Activated T-cell treated with anti-CD3 and anti-CD28 coated beads, Interleukin-2, amount 50 U/mL, for 72 hours (primary cell): ENCODE results near the gene SMOC2. TPM values are rescaled to one million over a fixed set of nuclear protein-coding genes. Genes with fewer than 3 reads are reported as not detected.

ENCODE experiments used
- ATAC-seq, 2 donors: fragments of 150-1000 bp; cut with Tn5 transposase; replicated peaks in 1 of 2; 2 replicates each; pipeline ENCODE4 v1.10.0; 2021; ENCODE audit warnings: moderate library complexity in 2 of 2, mild to moderate bottlenecking in 1 of 2
- DNase-seq, 2 donors: peaks; one replicate each; pipeline ENCODE4 v3.0.0; 2021 to 2022; ENCODE audit warnings: mixed read lengths in 1 of 2
- H3K27ac Mint-ChIP-seq: one replicate; pipeline ENCODE4 v1.8.0; 2022; ENCODE audit warnings: mild to moderate bottlenecking, moderate library complexity, mixed read lengths
- H3K27me3 Mint-ChIP-seq: one replicate; pipeline ENCODE4 v1.8.0; 2022; ENCODE audit warnings: low read depth, mixed read lengths
- H3K36me3 Mint-ChIP-seq, 2 donors: one replicate each; pipeline ENCODE4 v1.8.0; 2022; ENCODE audit warnings: mixed read lengths in 2 of 2, mild to moderate bottlenecking in 1 of 2; ENCODE audit not compliant: insufficient read depth in 2 of 2
- H3K4me1 Mint-ChIP-seq: one replicate; pipeline ENCODE4 v1.8.0; 2022; ENCODE audit warnings: low read depth, mixed read lengths
- H3K4me3 Mint-ChIP-seq, 2 donors: one replicate each; pipeline ENCODE4 v1.8.0; 2022; ENCODE audit warnings: mild to moderate bottlenecking in 2 of 2, mixed read lengths in 2 of 2, moderate library complexity in 2 of 2
- H3K9me3 Mint-ChIP-seq, 2 donors: one replicate each; pipeline ENCODE4 v1.8.0; 2022; ENCODE audit warnings: mixed read lengths in 2 of 2
- total RNA-seq, 2 donors: library from RNA; stranded (reverse); gene quantifications; one replicate each; pipeline ENCODE4 v1.2.3, GENCODE V29; 2022

The SMOC2 gene
- total RNA-seq, 2 donors from 2014 or later, result not detected

DNA sequence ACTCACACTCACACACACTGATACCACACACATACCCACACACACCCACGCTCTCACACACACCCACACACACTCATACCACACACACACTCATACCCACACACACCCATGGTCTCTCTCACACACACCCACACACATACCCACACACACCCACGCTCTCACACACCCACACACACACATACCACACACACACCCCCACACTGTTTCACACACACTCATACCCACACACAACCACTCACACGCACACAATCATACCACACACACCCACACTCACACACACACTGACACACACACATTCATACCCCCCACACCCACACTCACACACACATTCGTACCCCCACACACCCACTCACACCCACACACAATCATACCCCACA, 158.1 kb downstream of the SMOC2 start:
- ATAC-seq (no peak), DNase-seq (no peak)
- no peaks in the 10 kb centered on the region for H3K4me1 Mint-ChIP-seq
- H3K9me3 Mint-ChIP-seq, result peaks cover 6 to 8% of the 10 kb centered on the region in 2 donors
- H3K27ac Mint-ChIP-seq, result no peak overlapping the region
- no peaks in the 10 kb centered on the region for H3K27me3 Mint-ChIP-seq
- peaks cover 0 to 2% of the 10 kb centered on the region in 2 donors for H3K36me3 Mint-ChIP-seq
- no peak overlapping the region for H3K4me3 Mint-ChIP-seq

DNA sequence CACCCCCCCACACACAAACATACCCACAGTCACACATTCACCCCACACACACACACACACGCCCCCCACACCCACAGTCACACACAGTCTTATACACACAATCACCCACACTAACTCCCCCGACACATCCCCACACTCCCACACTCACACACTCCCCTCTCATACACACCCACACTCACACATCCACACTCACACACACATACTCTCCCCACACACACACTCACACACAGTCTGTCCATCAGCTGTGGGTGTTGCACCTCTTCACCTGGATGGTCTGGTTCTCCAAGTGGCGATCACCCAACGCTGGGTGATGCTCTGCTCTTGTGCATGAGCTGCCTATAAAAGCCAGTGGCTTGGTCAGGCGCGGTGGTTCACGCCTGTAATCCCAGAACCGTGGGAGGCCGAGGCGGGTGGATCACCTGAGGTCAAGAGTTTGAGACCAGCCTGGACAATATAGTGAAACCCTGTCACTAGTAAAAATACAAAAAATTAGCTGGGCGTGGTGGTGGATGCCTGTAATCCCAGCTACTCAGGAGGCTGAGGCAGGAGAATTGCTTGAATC, 158.9 kb downstream of the SMOC2 start:
- ATAC-seq, result no peak
- Mint-ChIP-seq H3K4me1 (no peaks in the 10 kb centered on the region), H3K36me3 (peaks cover 0 to 2% of the 10 kb centered on the region in 2 donors), H3K27me3 (no peaks in the 10 kb centered on the region), H3K4me3 (no peak overlapping the region), H3K9me3 (peaks cover 6 to 8% of the 10 kb centered on the region in 2 donors), H3K27ac (no peak overlapping the region)
- DNase-seq, result no peak

GRCh38 chr6:168600381-168600780, 159.4 kb downstream of the SMOC2 start:
- Mint-ChIP-seq H3K27me3 (no peaks in the 10 kb centered on the region), H3K9me3 (peaks cover 6 to 8% of the 10 kb centered on the region in 2 donors), H3K4me1 (no peaks in the 10 kb centered on the region), H3K27ac (no peak overlapping the region), H3K36me3 (peaks cover 0 to 2% of the 10 kb centered on the region in 2 donors), H3K4me3 (no peak overlapping the region)
- no peak for ATAC-seq
- no peak for DNase-seq

GRCh38 chr6:168601111-168601510, 160.1 kb downstream of the SMOC2 start:
- ATAC-seq, result no peak
- Mint-ChIP-seq H3K9me3 (peaks cover 6 to 8% of the 10 kb centered on the region in 2 donors), H3K27ac (no peak overlapping the region), H3K4me3 (no peak overlapping the region), H3K27me3 (no peaks in the 10 kb centered on the region), H3K36me3 (peaks cover 0 to 2% of the 10 kb centered on the region in 2 donors), H3K4me1 (no peaks in the 10 kb centered on the region)
- no peak for DNase-seq

- Mint-ChIP-seq H3K9me3 (peaks cover 6 to 8% of the 10 kb centered on the region in 2 donors), H3K4me3 (no peak overlapping the region), H3K4me1 (no peaks in the 10 kb centered on the region), H3K27me3 (no peaks in the 10 kb centered on the region), H3K27ac (no peak overlapping the region), H3K36me3 (peaks cover 0 to 2% of the 10 kb centered on the region in 2 donors)
- DNase-seq (no peak), ATAC-seq (no peak)
Observed at GRCh38 chr6:168601546-168601945, 160.6 kb downstream of the SMOC2 start.

DNA sequence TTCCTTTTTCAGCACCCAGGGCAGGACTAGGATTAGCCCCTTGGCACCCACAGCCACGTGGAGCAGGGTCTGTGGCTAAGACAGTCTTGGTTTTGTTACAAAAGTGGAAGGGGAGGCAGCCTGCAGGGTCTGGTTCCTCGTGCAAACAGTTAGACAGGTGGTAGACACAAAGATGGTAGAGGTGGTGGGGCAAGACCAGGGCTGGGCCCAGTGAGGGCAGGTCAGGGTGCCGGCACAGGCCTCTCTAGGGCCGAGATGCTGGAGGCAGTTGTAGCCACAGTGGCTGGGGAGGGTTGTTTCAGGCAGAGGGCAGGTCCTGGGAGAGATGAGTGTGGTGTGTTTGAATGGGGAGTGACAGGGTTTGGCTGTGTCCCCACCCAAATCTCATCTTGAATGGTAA, 161.6 kb downstream of the SMOC2 start:
- Mint-ChIP-seq H3K27me3 (no peaks in the 10 kb centered on the region), H3K9me3 (peaks cover 6 to 8% of the 10 kb centered on the region in 2 donors), H3K36me3 (peaks cover 0 to 2% of the 10 kb centered on the region in 2 donors), H3K4me1 (no peaks in the 10 kb centered on the region), H3K4me3 (no peak overlapping the region), H3K27ac (no peak overlapping the region)
- DNase-seq (no peak), ATAC-seq (no peak)

DNA sequence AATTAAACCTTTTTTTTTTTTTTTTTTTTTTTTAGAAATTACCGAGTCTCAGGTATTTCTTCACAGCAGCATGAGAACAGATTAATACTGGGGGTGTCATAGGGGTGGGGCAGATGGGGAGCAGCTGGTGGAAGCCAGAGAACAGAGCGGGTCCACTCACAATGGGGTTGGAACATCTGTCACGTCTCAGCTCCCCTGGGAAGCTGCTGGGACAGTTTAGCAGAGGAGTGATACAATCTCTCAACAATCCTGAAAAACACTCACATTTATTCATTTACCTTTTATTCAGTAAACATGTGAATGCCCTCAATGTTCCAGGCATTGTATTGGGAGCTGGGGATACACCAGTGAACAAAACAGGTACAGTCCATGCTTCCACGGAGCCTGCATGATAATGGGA, 162.2 kb downstream of the SMOC2 start:
- peaks cover 0 to 2% of the 10 kb centered on the region in 2 donors for H3K36me3 Mint-ChIP-seq
- no peaks in the 10 kb centered on the region for H3K4me1 Mint-ChIP-seq
- H3K27me3 Mint-ChIP-seq, result no peaks in the 10 kb centered on the region
- H3K9me3 Mint-ChIP-seq, result peaks cover 6 to 8% of the 10 kb centered on the region in 2 donors
- no peak overlapping the region for H3K4me3 Mint-ChIP-seq
- ATAC-seq (no peak), DNase-seq (no peak)
- H3K27ac Mint-ChIP-seq, result no peak overlapping the region

- ATAC-seq (no peak), DNase-seq (no peak)
- H3K9me3 Mint-ChIP-seq, result no peaks in the 10 kb centered on the region
- H3K36me3 Mint-ChIP-seq, result no peaks in the 10 kb centered on the region
- no peak overlapping the region for H3K27ac Mint-ChIP-seq
- H3K4me3 Mint-ChIP-seq, result no peak overlapping the region
- H3K27me3 Mint-ChIP-seq, result no peaks in the 10 kb centered on the region
- no peaks in the 10 kb centered on the region for H3K4me1 Mint-ChIP-seq
Observed at GRCh38 chr6:168605964-168606363, 165.0 kb downstream of the SMOC2 start.

DNA sequence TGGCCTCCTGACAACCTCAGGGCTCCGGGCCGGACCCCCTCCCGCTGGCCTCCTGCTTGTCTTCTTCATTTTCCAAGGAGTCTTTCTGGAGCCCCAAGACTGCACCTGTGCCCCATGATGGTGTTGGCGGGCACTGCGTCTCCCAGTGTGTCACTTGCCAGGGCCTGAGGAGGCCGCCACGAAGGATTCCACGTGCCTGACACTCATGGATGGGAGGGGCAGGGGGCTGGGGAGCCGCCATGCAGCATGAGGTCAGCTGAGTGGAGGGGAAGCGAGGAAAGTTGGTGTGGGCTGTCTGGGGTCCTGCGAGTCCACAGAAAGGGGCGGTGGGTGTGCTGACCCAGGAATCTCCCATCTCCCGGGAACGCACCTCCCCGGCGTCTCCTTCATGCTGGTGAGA, 165.7 kb downstream of the SMOC2 start:
- no peak overlapping the region for H3K4me3 Mint-ChIP-seq
- ATAC-seq, result no peak
- no peaks in the 10 kb centered on the region for H3K36me3 Mint-ChIP-seq

GRCh38 chr6:168607272-168608112, 166.5 kb downstream of the SMOC2 start:
- H3K4me1 Mint-ChIP-seq, result no peaks in the 10 kb centered on the region
- no peak for ATAC-seq

More for the DNA sequence above, 165.7 kb downstream of the SMOC2 start:
- no peak for DNase-seq
- H3K4me1 Mint-ChIP-seq, result no peaks in the 10 kb centered on the region
- no peaks in the 10 kb centered on the region for H3K27me3 Mint-ChIP-seq
- no peaks in the 10 kb centered on the region for H3K9me3 Mint-ChIP-seq
- H3K27ac Mint-ChIP-seq, result no peak overlapping the region

GRCh38 chr6:168608113-168608400, 167.1 kb downstream of the SMOC2 start:
- ATAC-seq, result no peak
- DNase-seq, result no peak
- Mint-ChIP-seq H3K27me3 (no peaks in the 10 kb centered on the region), H3K36me3 (no peaks in the 10 kb centered on the region), H3K4me3 (no peak overlapping the region), H3K4me1 (no peaks in the 10 kb centered on the region), H3K9me3 (no peaks in the 10 kb centered on the region), H3K27ac (no peak overlapping the region)

More at GRCh38 chr6:168607272-168608112, 166.5 kb downstream of the SMOC2 start:
- no peak overlapping the region for H3K4me3 Mint-ChIP-seq
- DNase-seq, result no peak
- no peaks in the 10 kb centered on the region for H3K36me3 Mint-ChIP-seq
- H3K27me3 Mint-ChIP-seq, result no peaks in the 10 kb centered on the region
- H3K9me3 Mint-ChIP-seq, result no peaks in the 10 kb centered on the region
- H3K27ac Mint-ChIP-seq, result no peak overlapping the region

GRCh38 chr6:168609026-168609685, 168.2 kb downstream of the SMOC2 start:
- Mint-ChIP-seq H3K4me3 (no peak overlapping the region), H3K4me1 (no peaks in the 10 kb centered on the region), H3K9me3 (no peaks in the 10 kb centered on the region), H3K36me3 (no peaks in the 10 kb centered on the region), H3K27me3 (no peaks in the 10 kb centered on the region), H3K27ac (no peak overlapping the region)
- DNase-seq (no peak), ATAC-seq (no peak)

GRCh38 chr6:168609914-168610490, 169.0 kb downstream of the SMOC2 start:
- ATAC-seq (no peak), DNase-seq (no peak)
- Mint-ChIP-seq H3K4me1 (no peaks in the 10 kb centered on the region), H3K27me3 (no peaks in the 10 kb centered on the region), H3K9me3 (no peaks in the 10 kb centered on the region), H3K27ac (no peak overlapping the region), H3K4me3 (no peak overlapping the region), H3K36me3 (no peaks in the 10 kb centered on the region)
